H4 (cell line): Measurements from ENCODE around the gene PUS7. TPM values are rescaled to one million over a fixed set of nuclear protein-coding genes. Genes with fewer than 3 reads are reported as not detected.
"Not testable (repeated sequence)": the region's sequence is repeated elsewhere in the genome, so short reads cannot be mapped to it uniquely, and the experiment has no call there.

Experiments
- DNase-seq: peaks from one replicate; pipeline ENCODE4 v3.0.0-alpha.2; 2015; ENCODE audit warnings: low spot score
- total RNA-seq: library from RNA; depleted of rRNA; stranded (reverse); fragments of >200 nt; shearing (Covaris generic); gene quantifications from 2 replicates; pipeline ENCODE4 v1.2.3, GENCODE V29; 2014; rRNA removed

PUS7 gene
- 16.1 and 25.3 TPM in 2 replicates for total RNA-seq

- DNase-seq: peak; percentile 79
Observed at GRCh38 chr7:105521717-105522463, at the start of gene PUS7. PUS7 (minus strand) TSS chr7:105522271; CDS start chr7:105508512, 13,759 bp downstream.

- no peak for DNase-seq
Observed at GRCh38 chr7:105567821-105568220, 45.8 kb upstream of the PUS7 start.

GRCh38 chr7:105567024-105567423 lies 45.0 kb upstream of the PUS7 start:
- no peak for DNase-seq

- no peak for DNase-seq
Observed at GRCh38 chr7:105565190-105565589, 43.1 kb upstream of the PUS7 start.

- DNase-seq: no peak
Observed at GRCh38 chr7:105559926-105560325, 37.9 kb upstream of the PUS7 start.

- no peak for DNase-seq
Observed at GRCh38 chr7:105538339-105538738, 16.3 kb upstream of the PUS7 start.

- DNase-seq: no peak
Observed at GRCh38 chr7:105532709-105533460, 10.8 kb upstream of the PUS7 start.

GRCh38 chr7:105531792-105532671 lies 10.0 kb upstream of the PUS7 start, which contains the start of gene RINT1:
RINT1 (plus strand) TSS chr7:105532201; CDS start chr7:105532316, 115 bp downstream.
- peak; percentile 90 for DNase-seq

GRCh38 chr7:105530546-105530945 lies 8.5 kb upstream of the PUS7 start:
- DNase-seq: no peak

GRCh38 chr7:105530126-105530525 lies 8.1 kb upstream of the PUS7 start:
- no peak for DNase-seq

GRCh38 chr7:105527737-105528136 lies 5.7 kb upstream of the PUS7 start:
- not testable (repeated sequence) for DNase-seq

GRCh38 chr7:105524840-105525239 lies 2.8 kb upstream of the PUS7 start:
- no peak for DNase-seq

GRCh38 chr7:105524423-105524822 lies 2.4 kb upstream of the PUS7 start:
- DNase-seq: not testable (repeated sequence)

GRCh38 chr7:105521027-105521716 lies 899 bp downstream of the PUS7 start:
- peak; percentile 47 for DNase-seq

- DNase-seq: not testable (repeated sequence)
Observed at GRCh38 chr7:105520620-105521019, 1.5 kb downstream of the PUS7 start.

GRCh38 chr7:105519353-105519752 lies 2.7 kb downstream of the PUS7 start:
- DNase-seq: no peak

GRCh38 chr7:105515610-105516009 lies 6.5 kb downstream of the PUS7 start:
- DNase-seq: not testable (repeated sequence)

GRCh38 chr7:105512926-105513526 lies 9.0 kb downstream of the PUS7 start:
- no peak for DNase-seq

- DNase-seq: no peak
Observed at GRCh38 chr7:105512415-105512814, 9.7 kb downstream of the PUS7 start.

GRCh38 chr7:105502173-105502572 lies 19.9 kb downstream of the PUS7 start:
- DNase-seq: no peak

GRCh38 chr7:105497016-105497415 lies 25.1 kb downstream of the PUS7 start:
- no peak for DNase-seq
